ENCODE data around the gene ETV3. TPM values are rescaled to one million over a fixed set of nuclear protein-coding genes. Genes with fewer than 3 reads are reported as not detected.
A peak's percentile ranks its signal among the peaks of the same experiment; 100 is the strongest.

ETV3 gene
- total and polyA plus RNA-seq, 2 of the 13 experiments (the other 11 are each of a cell fraction or from before 2014, with no cell fraction given) = 4.2 to 5.8 TPM

DNA sequence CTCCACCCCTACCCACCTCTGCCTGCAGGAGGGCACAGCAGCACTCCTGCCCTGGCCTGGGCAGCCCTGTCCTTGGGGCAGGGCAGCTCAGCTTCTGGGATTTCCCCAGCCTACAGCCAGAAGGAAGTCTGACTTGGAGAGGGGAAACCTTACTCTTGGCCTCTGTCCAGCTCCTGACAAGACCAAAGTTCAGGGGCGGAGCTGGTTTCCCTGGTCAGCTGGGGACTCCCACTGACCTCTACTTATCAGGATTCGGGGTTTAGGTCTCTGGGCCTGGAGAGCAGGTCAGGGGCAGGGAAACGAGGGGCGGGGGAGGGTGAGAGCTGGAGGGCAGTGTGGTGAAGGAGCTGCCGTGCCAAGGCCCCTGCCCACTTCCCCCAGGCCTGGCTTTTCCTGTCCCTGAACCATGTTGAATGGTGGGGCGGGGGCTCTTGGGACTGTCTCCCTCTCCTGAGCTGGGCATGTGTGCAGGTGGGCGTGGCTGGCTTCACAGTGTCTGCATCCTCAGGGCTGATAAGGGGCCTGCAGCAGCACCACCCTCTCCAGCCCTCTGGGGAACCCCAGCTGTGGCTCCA is 16.8 kb upstream of the ETV3 start (continued):
- no peak for TF ChIP-seq NCOA5 (CRISPR knock-in tag; IDR thresholded peaks at IDR 0.05)
- no peak for TF ChIP-seq STAT6 (CRISPR knock-in tag; IDR thresholded peaks at IDR 0.05; ENCODE audit: borderline replicate concordance)
- TF ChIP-seq RBM39 (IDR thresholded peaks at IDR 0.05; ENCODE audit: low read depth, low read length, poor library complexity, severe bottlenecking) = no peak
- no peak for TF ChIP-seq ZNF142 (CRISPR knock-in tag; IDR thresholded peaks at IDR 0.05)
- TF ChIP-seq NRL (CRISPR knock-in tag; IDR thresholded peaks at IDR 0.05; ENCODE audit: borderline replicate concordance) = no peak
- no peak for TF ChIP-seq ZFP36L1 (CRISPR knock-in tag; IDR thresholded peaks at IDR 0.05)
- no peak for TF ChIP-seq TFDP1 (CRISPR knock-in tag; IDR thresholded peaks at IDR 0.05; ENCODE audit: borderline replicate concordance)
- no peak for TF ChIP-seq ZNF557 (CRISPR knock-in tag; IDR thresholded peaks at IDR 0.05)
- no peak; the same call in 1 of the 2 replicates for TF ChIP-seq CREM (IDR thresholded peaks at IDR 0.05)
- no peak for TF ChIP-seq CREM (CRISPR knock-in tag; IDR thresholded peaks at IDR 0.05)
- TF ChIP-seq TEF (CRISPR knock-in tag; IDR thresholded peaks at IDR 0.05) = no peak
- no peak for TF ChIP-seq TMF1 (CRISPR knock-in tag; IDR thresholded peaks at IDR 0.05; ENCODE audit: low read depth)
- TF ChIP-seq ZNF234 (CRISPR knock-in tag; conservative IDR thresholded peaks at IDR 0.05) = no peak
- no peak for TF ChIP-seq SMAD1 (CRISPR knock-in tag; IDR thresholded peaks at IDR 0.05; ENCODE audit: borderline replicate concordance, low read depth)
- TF ChIP-seq ZFP41 (CRISPR knock-in tag; IDR thresholded peaks at IDR 0.05; ENCODE audit: borderline replicate concordance) = no peak
- TF ChIP-seq NR2F6 (IDR thresholded peaks at IDR 0.05) = peak; percentile 60
- TF ChIP-seq NR2F6 (CRISPR knock-in tag; IDR thresholded peaks at IDR 0.05) = peak; percentile 45; the same call in 1 of the 2 replicates
- no peak for TF ChIP-seq MLLT10 (CRISPR knock-in tag; IDR thresholded peaks at IDR 0.05)
- TF ChIP-seq NFATC3 (CRISPR knock-in tag; IDR thresholded peaks at IDR 0.05) = no peak
- TF ChIP-seq KAT7 (CRISPR knock-in tag; IDR thresholded peaks at IDR 0.05; ENCODE audit: borderline replicate concordance) = no peak
- TF ChIP-seq SIN3A (IDR thresholded peaks at IDR 0.05; ENCODE audit: borderline replicate concordance, low read depth, low read length) = 0 out of 2 replicates have a peak, but pooled peaks have one; percentile 67
- TF ChIP-seq TOE1 (CRISPR knock-in tag; IDR thresholded peaks at IDR 0.05) = no peak
